Right lobe of liver (tissue), 6 donors: ENCODE results near the gene ERC1. TPM values are rescaled to one million over a fixed set of nuclear protein-coding genes. Genes with fewer than 3 reads are reported as not detected.
"Not testable (repeated sequence)": the region's sequence is repeated elsewhere in the genome, so short reads cannot be mapped to it uniquely, and the experiment has no call there.

Experiments
- ATAC-seq, 4 donors: fragments of 200-7000 bp; cut with Tn5 transposase; one replicate each; pipeline ENCODE4 v1.9.1; 2020; ENCODE audit warnings: mild to moderate bottlenecking in 4 of 4, moderate library complexity in 4 of 4
- DNase-seq, 3 donors: peaks; one replicate each; pipeline ENCODE4 v3.0.0-alpha.2; 2020
- H3K27ac ChIP-seq, 3 donors: fragments of 200-600 bp; one replicate each; pipeline ENCODE4 v1.8.0; 2022
- H3K27me3 ChIP-seq, 2 donors: fragments of 200-600 bp; one replicate each; pipeline ENCODE4 v1.8.0; 2022
- H3K36me3 ChIP-seq, 4 donors: fragments of 200-600 bp; sonication (generic) in 1 of 4; one replicate each; pipeline versions ENCODE4 v1.5.1 to v1.8.0; 2017 to 2022; ENCODE audit warnings: control low read depth in 1 of 4
- H3K4me1 ChIP-seq, 4 donors: fragments of 200-600 bp; sonication (generic) in 1 of 4; one replicate each; pipeline versions ENCODE4 v1.5.1 to v1.8.0; 2017 to 2022; ENCODE audit warnings: control low read depth in 1 of 4
- H3K4me3 ChIP-seq, 3 donors: fragments of 200-600 bp; one replicate each; pipeline ENCODE4 v1.8.0; 2022
- H3K9me3 ChIP-seq, 4 donors: fragments of 200-600 bp; sonication (generic) in 1 of 4; one replicate each; pipeline versions ENCODE4 v1.5.1 to v1.8.0; 2017 to 2022; ENCODE audit warnings: control low read depth in 1 of 4
- POLR2A ChIP-seq: fragments of 450-650 bp; IDR thresholded peaks from one replicate; pipeline ENCODE4 v1.6.1; 2017; ENCODE audit warnings: antibody characterized with exemption, mild to moderate bottlenecking
- WGBS: methylation state at CpG from one replicate; pipeline ENCODE4 v1.1.6; 2018; ENCODE audit warnings: low coverage, low lambda C conversion rate; ENCODE audit not compliant: insufficient coverage; ENCODE audit errors: missing lambda C conversion rate; 5-methylcytosine and 5-hydroxymethylcytosine counted together
- intact Hi-C, 2 donors: fragments of 100-400 bp; cut with DNase I; formaldehyde crosslinking; loops; one replicate each; pipeline versions ENCODE4 v1.11.2 to v1.14.1; 2022
- total RNA-seq, 6 experiments: library from RNA; depleted of rRNA in 2 of 6; stranded (reverse); fragments of >200 nt in 2 of 6; fragmentation: NEBNext Ultra II Directional in 3 of 6; extraction: Animal tissue kit (Norgen Biotek cat#: 25700) in 3 of 6; gene quantifications; one replicate each; pipeline versions ENCODE4 v1.1.0 to v1.2.4, GENCODE V29; 2016 to 2023
- TF ChIP-seq, protein P1 (sequence below), 4 donors: fragments of 200-600 bp in 3 of 4; fragments of 450-650 bp in 1 of 4; IDR thresholded peaks; one replicate each; pipeline versions ENCODE4 v1.5.1 to v1.8.0; 2016 to 2022; ENCODE audit warnings: antibody characterized with exemption in 4 of 4, mild to moderate bottlenecking in 2 of 4
- donor health status: DM: no; HTN: yes; CAD: no.
- donor health status: DM: no; HTN: no; CAD: no.
- donor health status: DM: no; HTN: no; CAD: no.
- donor health status: DM: no; HTN: yes; CAD: no.
- donor health status: DM: no; HTN: yes; CAD: no.

The ERC1 gene
- total RNA-seq, 6 experiments from 2014 or later, result 24.8 to 30.8 (median 28.6) TPM

DNA sequence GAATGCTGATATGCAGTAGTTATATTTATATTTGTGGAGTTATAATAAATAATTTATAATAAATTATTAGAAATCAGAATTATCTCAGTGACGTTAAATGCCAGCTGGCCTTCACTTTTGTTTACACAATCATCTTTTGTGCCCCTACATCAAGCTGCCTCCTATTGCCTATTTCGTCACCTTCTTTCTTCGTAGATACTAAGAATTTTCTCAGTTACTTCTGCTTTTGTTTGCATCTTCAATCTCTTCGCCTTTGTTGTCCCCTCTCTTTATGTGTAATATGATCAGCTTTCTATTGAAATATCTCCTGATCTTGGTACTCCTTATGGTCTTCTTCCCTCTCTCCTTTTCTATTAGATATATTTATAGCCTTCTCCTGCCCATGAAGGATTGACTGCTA, 197.0 kb downstream of the ERC1 start:
- H3K36me3 ChIP-seq, result peaks cover 0 to 30% (median 3%) of the 10 kb centered on the region in 4 donors
- TF ChIP-seq POLR2A, result no peak
- TF ChIP-seq, protein P1, sequence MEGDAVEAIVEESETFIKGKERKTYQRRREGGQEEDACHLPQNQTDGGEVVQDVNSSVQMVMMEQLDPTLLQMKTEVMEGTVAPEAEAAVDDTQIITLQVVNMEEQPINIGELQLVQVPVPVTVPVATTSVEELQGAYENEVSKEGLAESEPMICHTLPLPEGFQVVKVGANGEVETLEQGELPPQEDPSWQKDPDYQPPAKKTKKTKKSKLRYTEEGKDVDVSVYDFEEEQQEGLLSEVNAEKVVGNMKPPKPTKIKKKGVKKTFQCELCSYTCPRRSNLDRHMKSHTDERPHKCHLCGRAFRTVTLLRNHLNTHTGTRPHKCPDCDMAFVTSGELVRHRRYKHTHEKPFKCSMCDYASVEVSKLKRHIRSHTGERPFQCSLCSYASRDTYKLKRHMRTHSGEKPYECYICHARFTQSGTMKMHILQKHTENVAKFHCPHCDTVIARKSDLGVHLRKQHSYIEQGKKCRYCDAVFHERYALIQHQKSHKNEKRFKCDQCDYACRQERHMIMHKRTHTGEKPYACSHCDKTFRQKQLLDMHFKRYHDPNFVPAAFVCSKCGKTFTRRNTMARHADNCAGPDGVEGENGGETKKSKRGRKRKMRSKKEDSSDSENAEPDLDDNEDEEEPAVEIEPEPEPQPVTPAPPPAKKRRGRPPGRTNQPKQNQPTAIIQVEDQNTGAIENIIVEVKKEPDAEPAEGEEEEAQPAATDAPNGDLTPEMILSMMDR (IDR thresholded peaks at IDR 0.05), result no peak
- intact Hi-C loops, result no loop called here
- H3K4me3 ChIP-seq, result no peak overlapping the region
- peaks cover 0 to 5% (median 2%) of the 10 kb centered on the region in 4 donors for H3K4me1 ChIP-seq
- no peak overlapping the region for H3K27ac ChIP-seq
- no peak for ATAC-seq
- no peaks in the 10 kb centered on the region for H3K9me3 ChIP-seq
- 87% methylated on average over 4 of the region's 4 CpGs for WGBS
- no peaks in the 10 kb centered on the region for H3K27me3 ChIP-seq
- no peak for DNase-seq

DNA sequence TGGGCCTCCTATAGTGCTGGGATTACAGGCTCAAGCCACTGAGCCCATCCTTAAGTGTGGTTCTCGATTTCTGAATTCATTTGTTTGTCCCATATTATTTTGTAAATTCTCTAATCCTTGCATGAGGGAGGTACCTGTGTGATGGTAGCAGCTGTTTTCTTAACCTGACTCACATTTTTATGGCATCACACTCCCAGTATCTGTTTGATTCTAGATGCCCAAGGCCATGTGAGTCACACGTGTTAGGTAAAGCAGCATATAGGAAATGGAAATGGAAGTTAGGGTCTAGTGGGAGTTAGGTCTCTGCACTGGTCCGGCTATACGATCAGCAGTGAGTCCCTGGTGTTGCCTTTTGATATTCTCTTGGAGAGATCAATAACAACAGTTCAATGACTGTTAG, 198.1 kb downstream of the ERC1 start:
- Histone ChIP-seq H3K27me3 (no peaks in the 10 kb centered on the region), H3K27ac (no peak overlapping the region), H3K36me3 (peaks cover 0 to 20% (median 3%) of the 10 kb centered on the region in 4 donors), H3K9me3 (no peaks in the 10 kb centered on the region), H3K4me3 (no peak overlapping the region), H3K4me1 (peaks cover 0 to 9% (median 2%) of the 10 kb centered on the region in 4 donors)
- WGBS, result 94% methylated on average over 4 of the region's 4 CpGs
- intact Hi-C loops, result no loop called here
- TF ChIP-seq, protein P1 (IDR thresholded peaks at IDR 0.05), result no peak
- TF ChIP-seq POLR2A, result no peak
- ATAC-seq (no peak), DNase-seq (no peak)

DNA sequence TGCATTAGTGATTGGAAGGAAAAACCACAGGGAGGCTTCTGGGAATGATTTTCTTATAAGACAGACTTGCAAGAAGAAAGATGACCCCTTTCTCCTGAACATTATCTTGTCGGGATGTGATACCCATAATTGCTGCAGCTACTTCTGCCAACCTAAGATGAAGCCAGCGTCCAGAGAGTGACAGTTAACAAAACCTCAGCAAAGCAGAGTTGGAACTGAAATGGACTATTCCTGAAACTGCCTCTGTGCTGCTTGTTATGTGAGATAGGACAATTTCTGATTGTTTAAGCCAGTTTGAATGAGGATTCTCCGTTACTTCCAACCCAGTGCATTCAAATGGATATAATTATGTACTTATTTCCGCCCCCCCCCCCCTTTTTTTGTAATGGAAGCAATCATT, 204.5 kb downstream of the ERC1 start:
- Histone ChIP-seq H3K27ac (no peak overlapping the region), H3K4me1 (peaks cover 0 to 5% (median 0%) of the 10 kb centered on the region in 4 donors), H3K36me3 (peaks cover 0 to 4% (median 0%) of the 10 kb centered on the region in 4 donors), H3K4me3 (no peak overlapping the region), H3K27me3 (no peaks in the 10 kb centered on the region), H3K9me3 (no peaks in the 10 kb centered on the region)
- TF ChIP-seq POLR2A, result no peak
- TF ChIP-seq, protein P1 (IDR thresholded peaks at IDR 0.05), result no peak
- DNase-seq, result no peak
- WGBS, result 95% methylated on average over 4 of the region's 4 CpGs
- intact Hi-C loops, result no loop called here
- no peak for ATAC-seq

DNA sequence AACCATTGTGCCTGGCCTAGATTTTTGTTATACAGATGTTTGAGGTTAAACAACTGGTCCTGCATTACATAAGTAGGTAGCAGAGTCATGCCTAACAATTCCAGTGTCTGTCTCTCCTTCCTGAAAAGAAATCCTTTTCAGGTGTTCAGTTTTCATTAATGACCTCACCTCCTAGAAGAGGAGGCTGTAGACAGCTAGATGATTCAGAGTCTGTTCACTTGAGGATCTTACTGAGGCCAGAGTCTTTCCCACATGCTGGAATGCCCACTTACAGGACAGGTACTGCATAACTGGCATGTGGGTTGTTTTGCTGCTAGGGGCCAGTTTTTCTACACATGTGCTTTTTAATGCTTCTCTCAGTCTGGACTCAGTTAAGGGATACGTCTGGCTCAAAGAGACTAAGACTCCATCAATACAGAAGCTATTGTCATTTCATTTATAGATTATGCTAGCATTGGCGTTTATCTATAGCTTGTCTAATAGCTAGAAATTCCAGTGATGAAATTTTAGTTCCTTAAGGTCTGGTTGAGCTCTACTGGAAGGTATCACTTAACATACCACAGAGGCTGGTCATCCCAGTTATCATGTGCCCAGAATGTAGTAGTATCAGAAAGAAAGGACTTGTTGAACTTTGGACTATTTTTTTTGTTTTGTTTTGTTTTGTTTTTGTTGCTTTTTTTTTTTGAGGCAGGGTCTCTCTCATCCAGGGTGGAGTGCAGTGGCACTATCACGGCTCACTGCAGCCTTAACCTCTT, 206.4 kb downstream of the ERC1 start:
- Histone ChIP-seq H3K27ac (no peak overlapping the region), H3K9me3 (no peaks in the 10 kb centered on the region), H3K4me3 (no peak overlapping the region), H3K27me3 (no peaks in the 10 kb centered on the region), H3K36me3 (no peaks in the 10 kb centered on the region), H3K4me1 (peaks cover 0 to 5% (median 0%) of the 10 kb centered on the region in 4 donors)
- 100% methylated on average over 1 of the region's 3 CpGs for WGBS
- no peak for TF ChIP-seq POLR2A
- TF ChIP-seq, protein P1 (IDR thresholded peaks at IDR 0.05), result no peak
- intact Hi-C loops, result no loop called here
- ATAC-seq (no peak), DNase-seq (no peak)

DNA sequence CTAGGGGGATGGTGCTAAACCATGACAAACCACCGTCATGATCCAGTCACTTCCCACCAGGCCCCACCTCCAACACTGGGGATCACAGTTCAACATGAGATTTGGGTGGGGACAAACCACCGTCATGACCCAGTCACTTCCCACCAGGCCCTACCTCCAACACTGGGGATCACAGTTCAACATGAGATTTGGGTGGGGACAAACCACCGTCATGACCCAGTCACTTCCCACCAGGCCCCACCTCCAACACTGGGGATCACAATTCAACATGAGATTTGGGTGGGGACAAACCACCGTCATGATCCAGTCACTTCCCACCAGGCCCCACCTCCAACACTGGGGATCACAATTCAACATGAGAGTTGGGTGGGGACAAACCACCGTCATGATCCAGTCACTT, 207.8 kb downstream of the ERC1 start:
- WGBS, result 83% methylated on average over 2 of the region's 5 CpGs
- DNase-seq, H3K4me3 ChIP-seq, H3K36me3 ChIP-seq, H3K27ac ChIP-seq, H3K4me1 ChIP-seq, H3K9me3 ChIP-seq, ATAC-seq, H3K27me3 ChIP-seq, intact Hi-C loops: not testable (repeated sequence)
